H9 (cell line): ENCODE measurements around the gene ASPM. TPM values are rescaled to one million over a fixed set of nuclear protein-coding genes. Genes with fewer than 3 reads are reported as not detected.

ENCODE experiments used
- DNase-seq: peaks from one replicate; pipeline ENCODE4 v3.0.0-alpha.2; 2017
- H2AFZ ChIP-seq: one replicate; pipeline ENCODE4 v1.6.1; 2013; ENCODE audit warnings: mild to moderate bottlenecking, low read length, control low read depth, moderate library complexity
- H2AK5ac ChIP-seq: 2 replicates; pipeline ENCODE4 v1.6.1; 2013; ENCODE audit warnings: low read length, control low read depth, mixed read lengths; ENCODE audit not compliant: insufficient read length
- H2BK120ac ChIP-seq: one replicate; pipeline ENCODE4 v1.6.1; 2013; ENCODE audit warnings: low read depth, mild to moderate bottlenecking, low read length, control low read depth, inconsistent platforms; ENCODE audit not compliant: poor library complexity, severe bottlenecking
- H2BK12ac ChIP-seq: 2 replicates; pipeline ENCODE4 v1.6.1; 2013; ENCODE audit warnings: low read length, control low read depth, mixed read lengths, low read depth; ENCODE audit not compliant: insufficient read length
- H2BK15ac ChIP-seq: 2 replicates; pipeline ENCODE4 v1.6.1; 2013; ENCODE audit warnings: low read depth, low read length, control low read depth
- H2BK20ac ChIP-seq: one replicate; pipeline ENCODE4 v1.6.1; 2013; ENCODE audit warnings: low read depth, mild to moderate bottlenecking, low read length, control low read depth, inconsistent platforms; ENCODE audit not compliant: poor library complexity, severe bottlenecking
- H2BK5ac ChIP-seq: 2 replicates; pipeline ENCODE4 v1.6.1; 2013; ENCODE audit warnings: low read length, control low read depth, mixed read lengths; ENCODE audit not compliant: insufficient read length
- H3K14ac ChIP-seq: 2 replicates; pipeline ENCODE4 v1.6.1; 2013; ENCODE audit warnings: low read length, control low read depth; ENCODE audit not compliant: insufficient read depth
- H3K18ac ChIP-seq: 2 replicates; pipeline ENCODE4 v1.6.1; 2013; ENCODE audit warnings: low read depth, mild to moderate bottlenecking, mixed read lengths, low read length, control low read depth; ENCODE audit not compliant: insufficient read length
- H3K23ac ChIP-seq: 2 replicates; pipeline ENCODE4 v1.6.1; 2013; ENCODE audit warnings: low read length, control low read depth, mixed read lengths, low read depth; ENCODE audit not compliant: insufficient read length
- H3K23me2 ChIP-seq: 2 replicates; pipeline ENCODE4 v1.6.1; 2013; ENCODE audit warnings: low read depth, mild to moderate bottlenecking, mixed read lengths, low read length, control low read depth; ENCODE audit not compliant: insufficient read length, poor library complexity, severe bottlenecking
- H3K27ac ChIP-seq: 2 replicates; pipeline ENCODE4 v1.5.1; 2013; ENCODE audit warnings: low read length, control low read depth, mixed read lengths, low read depth; ENCODE audit not compliant: insufficient read length
- H3K27me3 ChIP-seq: 2 replicates; pipeline ENCODE4 v1.6.1; 2013; ENCODE audit warnings: low read length, control low read depth, inconsistent platforms; ENCODE audit not compliant: insufficient read depth
- H3K4ac ChIP-seq: 2 replicates; pipeline ENCODE4 v1.6.1; 2013; ENCODE audit warnings: low read depth, mild to moderate bottlenecking, control low read depth, inconsistent platforms, low read length, moderate library complexity
- H3K4me1 ChIP-seq: 2 replicates; pipeline ENCODE4 v1.6.1; 2013; ENCODE audit warnings: low read length, control low read depth, inconsistent platforms; ENCODE audit not compliant: insufficient read depth
- H3K4me2 ChIP-seq: 2 replicates; pipeline ENCODE4 v1.6.1; 2013; ENCODE audit warnings: low read length, control low read depth, mixed read lengths; ENCODE audit not compliant: insufficient read length, insufficient read depth
- H3K56ac ChIP-seq: 2 replicates; pipeline ENCODE4 v1.6.1; 2013; ENCODE audit warnings: low read depth, mild to moderate bottlenecking, mixed read lengths, low read length, control low read depth; ENCODE audit not compliant: insufficient read length
- H3K79me1 ChIP-seq: 2 replicates; pipeline ENCODE4 v1.6.1; 2013; ENCODE audit warnings: low read depth, mild to moderate bottlenecking, moderate library complexity, low read length, control low read depth, inconsistent platforms; ENCODE audit not compliant: insufficient read depth, poor library complexity, severe bottlenecking
- H3K79me2 ChIP-seq: 2 replicates; pipeline ENCODE4 v1.6.1; 2013; ENCODE audit warnings: low read length, control low read depth, inconsistent platforms; ENCODE audit not compliant: insufficient read depth
- H3K9ac ChIP-seq: 2 replicates; pipeline ENCODE4 v1.6.1; 2013; ENCODE audit warnings: low read length, control low read depth, mixed read lengths; ENCODE audit not compliant: insufficient read length; ENCODE audit errors: extremely low read depth
- H3K9me3 ChIP-seq: one replicate; pipeline ENCODE4 v1.6.1; 2013; ENCODE audit warnings: low read depth, low read length, inconsistent platforms; ENCODE audit not compliant: control insufficient read depth
- H3T11ph ChIP-seq: one replicate; pipeline ENCODE4 v1.6.1; 2013; ENCODE audit warnings: mild to moderate bottlenecking, low read length, control low read depth, inconsistent platforms
- H4K20me1 ChIP-seq: one replicate; pipeline ENCODE4 v1.6.1; 2013; ENCODE audit not compliant: control insufficient read depth, insufficient read length, insufficient read depth
- H4K5ac ChIP-seq: 2 replicates; pipeline ENCODE4 v1.6.1; 2013; ENCODE audit warnings: low read depth, mild to moderate bottlenecking, mixed read lengths, low read length, control low read depth; ENCODE audit not compliant: insufficient read length
- H4K8ac ChIP-seq: replicated peaks from 2 replicates; pipeline ENCODE4 v1.6.1; 2013; ENCODE audit warnings: low read length, control low read depth, mixed read lengths, low read depth; ENCODE audit not compliant: insufficient read length
- H4K91ac ChIP-seq: 2 replicates; pipeline ENCODE4 v1.6.1; 2013; ENCODE audit warnings: low read depth, mild to moderate bottlenecking, moderate library complexity, mixed read lengths, low read length, control low read depth; ENCODE audit not compliant: insufficient read length
- H3K27ac Mint-ChIP-seq, 3 experiments: 2 replicates in 2 of 3; 3 replicates in 1 of 3; pipeline ENCODE4 v1.8.0; 2020 to 2021; ENCODE audit warnings: mixed read lengths in 3 of 3, mild to moderate bottlenecking in 1 of 3, moderate library complexity in 1 of 3
- H3K27me3 Mint-ChIP-seq: 2 replicates; pipeline ENCODE4 v1.8.0; 2021; ENCODE audit warnings: low read depth, mild to moderate bottlenecking, moderate library complexity, mixed read lengths
- H3K36me3 Mint-ChIP-seq, 3 experiments: 2 replicates in 2 of 3; 3 replicates in 1 of 3; pipeline ENCODE4 v1.8.0; 2020 to 2021; ENCODE audit warnings: low read depth in 3 of 3, mixed read lengths in 3 of 3; ENCODE audit not compliant: insufficient read depth in 1 of 3
- H3K4me1 Mint-ChIP-seq, 2 experiments: 2 replicates each; pipeline ENCODE4 v1.8.0; 2020; ENCODE audit warnings: mixed read lengths in 2 of 2
- H3K4me3 Mint-ChIP-seq, 2 experiments: 2 replicates in 1 of 2; 3 replicates in 1 of 2; pipeline ENCODE4 v1.8.0; 2020 to 2021; ENCODE audit warnings: mild to moderate bottlenecking in 2 of 2, mixed read lengths in 2 of 2, moderate library complexity in 1 of 2
- H3K9me3 Mint-ChIP-seq, 2 experiments: 2 replicates in 1 of 2; 3 replicates in 1 of 2; pipeline ENCODE4 v1.8.0; 2020; ENCODE audit warnings: mild to moderate bottlenecking in 2 of 2, mixed read lengths in 2 of 2, moderate library complexity in 1 of 2
- CTCF ChIP-seq: fragments of 200-600 bp; sonication (generic); conservative IDR thresholded peaks from 3 replicates; pipeline ENCODE4 v1.8.0; 2021; ENCODE audit warnings: antibody characterized with exemption, mild to moderate bottlenecking
- WGBS: extraction: QIAGEN DNeasy Blood & Tissue Kit; methylation state at CpG from one replicate; pipeline ENCODE4 v1.1.7; 2013; ENCODE audit warnings: missing lambda C conversion rate, low lambda C conversion rate, mixed read lengths; ENCODE audit not compliant: insufficient read length; ENCODE audit errors: extremely low coverage; 5-methylcytosine and 5-hydroxymethylcytosine counted together
- total RNA-seq: library from RNA; stranded (reverse); gene quantifications from 2 replicates; pipeline ENCODE4 v1.2.1, GENCODE V29; 2021

The ASPM gene
- total RNA-seq, 1 experiment from 2014 or later = 34.9 TPM

GRCh38 chr1:197145446-197146024, 934 bp downstream of the ASPM start:
- no peak for DNase-seq
- Histone ChIP-seq H3K23me2 (no peaks in the 10 kb centered on the region), H3K79me2 (peaks cover 8% of the 10 kb centered on the region; the same call in 1 of the 2 replicates), H3T11ph (no peak overlapping the region), H4K20me1 (no peaks in the 10 kb centered on the region), H4K8ac (no peak overlapping the region), H3K23ac (no peak overlapping the region), H3K4ac (no peak overlapping the region), H3K79me1 (no peaks in the 10 kb centered on the region), H3K4me2 (peak overlapping the region; percentile 52), H2AK5ac (no peak overlapping the region), H3K14ac (no peak overlapping the region), H2BK12ac (no peak overlapping the region), H2BK15ac (no peak overlapping the region), H3K9me3 (no peaks in the 10 kb centered on the region), H4K5ac (no peak overlapping the region), H4K91ac (no peak overlapping the region), H3K27ac (no peak overlapping the region), H2BK20ac (no peak overlapping the region), H3K27me3 (no peaks in the 10 kb centered on the region), H3K4me1 (no peaks in the 10 kb centered on the region), H2BK5ac (no peak overlapping the region), H2AFZ (no peak overlapping the region), H2BK120ac (no peak overlapping the region), H3K9ac (peak overlapping the region; percentile 86), H3K18ac (no peak overlapping the region), H3K56ac (no peak overlapping the region)
- no peaks in the 10 kb centered on the region for H3K27me3 Mint-ChIP-seq
- H3K4me3 Mint-ChIP-seq = peak overlapping the region; percentile 96 to 99
- 0 out of 5 replicates have a peak, but pooled peaks cover 0 to 2% of the 10 kb centered on the region in 2 experiments for H3K9me3 Mint-ChIP-seq
- TF ChIP-seq CTCF = no peak
- H3K4me1 Mint-ChIP-seq = peaks cover 17 to 22% of the 10 kb centered on the region in 2 experiments
- H3K36me3 Mint-ChIP-seq = peaks cover 10 to 30% (median 26%) of the 10 kb centered on the region in 3 experiments; a peak in 6 of 7 replicates
- WGBS = no CpG with 5 or more reads among the region's 11 CpGs
- peak overlapping the region in 2 of 3 experiments; percentile 96 to 98; a peak in 5 of 7 replicates for H3K27ac Mint-ChIP-seq
